HG03442 (cell line): ENCODE data around the gene AKIRIN1.
"Not testable (repeated sequence)": the region's sequence is repeated elsewhere in the genome, so short reads cannot be mapped to it uniquely, and the experiment has no call there.

ENCODE experiments used
- ATAC-seq: cut with Tn5 transposase; IDR thresholded peaks from one replicate; pipeline ENCODE4 v1.9.1; 2021; ENCODE audit warnings: mild to moderate bottlenecking, moderate library complexity; ENCODE audit not compliant: unreplicated experiment

The AKIRIN1 gene

GRCh38 chr1:39036678-39037077, 45.6 kb downstream of the AKIRIN1 start:
- ATAC-seq: no peak

GRCh38 chr1:39043513-39043912, 52.4 kb downstream of the AKIRIN1 start:
- no peak for ATAC-seq

GRCh38 chr1:39044762-39045161, 53.7 kb downstream of the AKIRIN1 start:
- no peak for ATAC-seq

GRCh38 chr1:39045231-39045630, 54.2 kb downstream of the AKIRIN1 start:
- ATAC-seq: no peak

- no peak for ATAC-seq
Observed at GRCh38 chr1:39046613-39047210, 55.6 kb downstream of the AKIRIN1 start.

GRCh38 chr1:39047374-39048229, 56.5 kb downstream of the AKIRIN1 start:
- ATAC-seq: peak; percentile 66

- ATAC-seq: no peak
Observed at GRCh38 chr1:39048745-39049370, 57.8 kb downstream of the AKIRIN1 start.

- ATAC-seq: no peak
Observed at GRCh38 chr1:39050001-39050400, 58.9 kb downstream of the AKIRIN1 start.

- not testable (repeated sequence) for ATAC-seq
Observed at GRCh38 chr1:39051193-39051850, 60.2 kb downstream of the AKIRIN1 start.

GRCh38 chr1:39051956-39052355, 60.9 kb downstream of the AKIRIN1 start:
- no peak for ATAC-seq

- not testable (repeated sequence) for ATAC-seq
Observed at GRCh38 chr1:39055213-39055710, 64.2 kb downstream of the AKIRIN1 start.
